HG03432 (cell line): ENCODE data around the gene CGB8.
"Not testable (repeated sequence)": the region's sequence is repeated elsewhere in the genome, so short reads cannot be mapped to it uniquely, and the experiment has no call there.

ENCODE experiments used
- ATAC-seq: cut with Tn5 transposase; IDR thresholded peaks from one replicate; pipeline ENCODE4 v1.9.1; 2021; ENCODE audit warnings: mild to moderate bottlenecking, moderate library complexity; ENCODE audit not compliant: unreplicated experiment

Gene CGB8

DNA sequence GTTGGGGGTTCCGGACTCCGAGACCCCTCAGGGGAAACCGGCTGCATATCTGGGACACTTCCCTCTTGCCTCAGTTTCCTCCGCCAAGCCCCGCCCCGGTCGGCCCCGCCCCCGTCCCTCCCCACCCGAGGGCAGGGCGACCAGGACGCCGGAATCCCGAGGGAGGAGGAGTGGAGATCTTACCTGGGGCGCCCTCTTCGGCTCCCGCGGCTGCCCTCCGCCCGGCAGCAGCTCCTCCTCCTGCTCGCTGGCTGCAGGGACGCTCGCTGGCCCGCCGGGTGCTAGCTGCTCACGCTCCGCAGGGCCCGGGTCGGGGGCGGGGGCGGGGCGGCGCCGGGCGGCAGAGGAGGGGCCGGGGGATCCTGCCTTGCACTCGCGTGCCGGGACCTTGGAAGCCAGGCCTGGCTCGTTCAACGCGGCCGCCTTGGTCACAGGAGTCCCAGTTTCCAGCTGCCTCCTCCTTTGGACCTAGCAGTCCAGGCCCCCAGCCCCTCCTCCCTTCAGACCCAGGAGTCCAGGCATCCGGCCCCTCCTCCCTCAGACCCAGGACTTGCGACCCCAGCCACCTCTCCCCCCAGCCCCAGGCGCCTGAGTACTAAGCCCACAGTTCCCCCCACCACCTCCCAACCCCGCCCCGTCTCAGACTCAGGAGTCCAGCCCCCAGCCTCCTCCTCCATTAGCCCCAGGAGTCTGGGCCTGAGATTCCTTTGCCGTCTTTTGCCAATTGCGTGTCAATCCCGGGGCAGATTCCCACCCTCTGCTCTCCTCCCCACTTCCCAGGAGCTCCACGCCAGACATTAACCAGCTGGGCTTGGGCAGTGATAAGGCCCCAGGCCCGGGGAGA, 16.1 kb upstream of the CGB8 start, which contains the start of gene NTF4:
Gene NTF4, minus strand, starts transcription at position 51 of the 844 bp plus-strand sequence. CDS start 2,821 bp downstream, outside the sequence.
- no peak for ATAC-seq

DNA sequence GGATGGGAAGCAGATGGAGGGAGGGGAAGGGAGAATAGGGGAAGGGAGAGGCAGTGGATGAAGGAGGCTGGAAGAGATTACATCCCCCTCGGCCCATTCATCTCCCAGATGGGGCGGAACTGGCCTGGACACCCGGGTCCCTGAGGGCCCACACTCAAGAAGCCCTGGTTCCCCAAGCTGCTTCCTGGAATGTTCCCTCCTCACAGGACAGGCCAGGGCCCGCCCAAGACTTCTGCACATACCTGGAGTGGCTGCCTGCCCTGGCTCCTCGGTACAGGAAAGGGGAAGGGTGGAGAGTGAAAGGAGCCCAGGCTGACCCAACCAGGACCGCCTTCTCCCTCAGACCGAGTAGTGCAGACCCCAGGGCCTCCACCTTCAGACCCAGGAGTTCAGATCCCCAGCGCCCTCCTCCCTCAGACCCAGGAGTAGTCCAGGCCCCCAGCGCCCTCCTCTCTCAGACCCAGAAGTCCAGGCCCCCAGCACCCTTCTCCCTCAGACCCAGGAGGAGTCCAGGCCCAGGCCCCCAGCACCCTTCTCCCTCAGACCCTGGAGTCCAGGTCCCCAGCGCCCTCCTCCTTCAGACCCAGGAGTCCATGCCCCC, 15.2 kb upstream of the CGB8 start:
- ATAC-seq, result no peak

DNA sequence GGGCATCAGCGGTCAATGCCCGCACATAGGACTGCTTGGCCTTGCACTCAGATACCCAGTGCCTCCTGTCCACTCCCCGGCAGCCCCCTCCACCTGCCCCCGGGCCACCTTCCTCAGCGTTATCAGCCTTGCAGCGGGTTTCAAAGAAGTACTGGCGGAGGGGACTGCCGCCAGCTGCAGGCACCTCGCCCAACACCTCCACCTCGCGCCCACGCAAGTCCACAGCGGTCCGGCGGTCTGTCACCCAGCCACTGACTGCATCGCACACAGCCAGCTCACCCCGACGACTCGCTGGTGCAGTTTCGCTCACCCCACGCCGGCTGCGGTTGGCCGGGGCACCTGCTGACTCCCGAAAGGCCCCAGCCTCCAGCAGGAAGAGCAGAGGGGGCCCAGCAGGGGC, 12.5 kb upstream of the CGB8 start:
- ATAC-seq, result no peak

GRCh38 chr19:49061000-49061399, 12.1 kb upstream of the CGB8 start:
- ATAC-seq, result no peak

GRCh38 chr19:49059053-49059452, 10.1 kb upstream of the CGB8 start:
- ATAC-seq, result no peak

DNA sequence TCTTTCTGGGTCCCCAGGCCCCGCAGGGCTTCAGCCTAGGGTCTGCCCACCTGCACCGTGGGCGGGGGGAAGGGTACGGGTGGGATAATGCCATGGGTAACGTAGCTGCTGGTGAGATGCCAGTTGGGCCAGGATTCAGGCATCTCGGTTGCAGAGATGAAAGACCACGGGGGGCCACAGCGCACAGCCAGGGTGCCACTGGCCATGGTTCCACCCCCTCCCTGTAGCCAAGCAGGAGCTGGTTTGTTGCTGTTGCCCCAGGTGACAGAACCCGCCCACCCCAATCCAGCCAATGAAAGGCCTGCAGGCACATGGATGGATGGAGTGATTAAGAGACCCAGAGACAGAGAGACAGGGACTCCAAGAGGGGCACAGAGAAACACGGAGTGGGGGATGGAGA, 9.7 kb upstream of the CGB8 start:
- ATAC-seq, result no peak

DNA sequence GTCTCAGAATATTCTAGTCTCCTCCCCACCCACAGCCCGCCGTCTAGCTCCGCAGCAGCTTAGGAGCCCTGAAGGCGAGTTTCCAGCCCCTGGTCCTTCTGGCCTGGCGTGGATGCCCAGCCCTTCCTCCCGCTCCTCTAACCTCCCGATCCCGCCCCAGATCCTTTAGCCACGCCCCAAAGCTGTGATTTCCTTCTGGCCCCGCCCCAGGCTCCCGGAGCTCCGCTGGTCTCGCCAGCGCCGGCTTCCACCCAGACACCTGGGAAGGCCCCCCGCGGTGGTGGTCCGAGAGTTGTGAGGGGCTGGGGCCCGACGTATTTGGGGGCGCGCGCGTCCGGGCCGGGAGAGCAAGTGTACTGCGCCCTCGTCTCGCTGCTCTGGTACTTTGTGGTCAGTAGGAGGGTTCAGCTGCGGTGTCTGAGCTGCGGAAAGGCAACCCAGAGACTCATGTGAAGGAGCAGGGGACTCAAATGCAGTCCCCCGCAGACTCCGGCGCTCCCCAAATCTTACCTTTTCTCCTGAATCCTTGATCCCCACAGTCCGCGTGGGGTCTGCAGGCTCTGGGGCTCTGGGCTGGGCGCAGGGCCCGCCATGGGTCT, 8.8 kb upstream of the CGB8 start, which contains the start of gene CGB7:
Gene CGB7, minus strand, starts transcription at position 114 of the 599 bp plus-strand sequence. CDS start 2,374 bp downstream, outside the sequence.
- ATAC-seq, result no peak

DNA sequence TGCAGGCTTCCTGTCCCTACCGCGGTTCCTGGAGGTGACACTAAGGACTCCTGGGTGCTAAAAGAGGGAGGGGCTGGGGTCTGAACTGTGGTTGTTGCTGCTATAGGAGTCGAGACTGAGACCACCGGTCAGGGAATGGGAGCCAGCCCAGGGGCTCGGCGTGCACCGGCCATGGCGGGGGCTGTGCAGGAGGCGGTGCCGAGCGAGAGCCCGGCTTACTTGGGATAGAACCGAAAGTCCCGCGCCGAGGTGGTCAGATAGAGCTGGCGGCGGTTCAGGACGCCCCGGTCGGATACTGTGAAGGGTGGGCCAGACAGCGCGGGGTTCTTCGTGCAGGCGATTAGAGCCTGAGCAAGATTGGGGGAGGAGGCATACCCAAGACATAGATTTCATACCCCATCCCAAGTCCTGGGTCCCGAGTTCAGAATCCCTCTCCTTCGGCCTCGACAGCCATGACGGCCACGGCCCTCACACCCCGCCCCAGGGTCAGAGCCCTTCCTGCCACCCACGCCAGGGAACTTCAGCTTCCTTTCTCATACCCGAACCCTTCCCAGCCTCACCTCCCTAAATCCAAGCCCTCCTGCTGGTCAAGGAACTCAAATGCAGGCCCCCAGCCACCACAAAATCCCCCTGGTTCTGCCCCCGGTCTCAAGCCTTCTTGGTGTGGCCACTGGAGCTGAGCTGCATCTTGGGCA, 8.1 kb upstream of the CGB8 start:
- ATAC-seq, result not testable (repeated sequence)

GRCh38 chr19:49056101-49056901, 7.4 kb upstream of the CGB8 start:
- no peak for ATAC-seq

DNA sequence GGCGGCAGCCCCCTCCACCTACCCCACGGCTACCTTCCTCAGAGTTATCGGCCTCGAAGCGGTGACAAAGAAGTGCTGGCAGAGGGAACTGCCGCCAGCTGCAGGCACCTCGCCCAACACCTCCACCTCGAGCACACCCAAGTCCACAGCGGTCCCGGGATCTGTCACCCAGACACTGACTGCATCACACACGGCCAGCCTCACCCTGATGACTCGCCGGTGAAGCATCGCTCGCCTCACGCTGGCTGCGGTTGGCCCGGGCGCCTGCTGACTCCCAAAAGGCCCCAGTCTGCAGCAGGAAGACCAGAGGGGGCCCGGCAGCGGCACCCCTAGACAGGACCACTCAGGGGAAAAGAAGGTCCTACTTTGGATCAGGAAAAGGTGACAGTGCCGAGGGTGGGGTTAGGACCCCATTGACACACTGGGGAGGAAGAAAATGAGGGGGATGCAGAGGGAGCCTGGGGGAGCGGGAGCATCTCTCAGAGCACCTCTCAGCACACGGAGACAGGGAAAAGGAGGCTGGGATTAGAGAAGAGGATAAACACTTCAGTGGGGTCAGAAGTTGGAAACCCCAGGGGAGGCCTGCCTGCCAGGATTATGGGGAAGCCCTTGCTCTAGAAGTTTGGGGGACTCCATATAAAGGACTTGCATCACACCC, 1.6 kb upstream of the CGB8 start:
- not testable (repeated sequence) for ATAC-seq

DNA sequence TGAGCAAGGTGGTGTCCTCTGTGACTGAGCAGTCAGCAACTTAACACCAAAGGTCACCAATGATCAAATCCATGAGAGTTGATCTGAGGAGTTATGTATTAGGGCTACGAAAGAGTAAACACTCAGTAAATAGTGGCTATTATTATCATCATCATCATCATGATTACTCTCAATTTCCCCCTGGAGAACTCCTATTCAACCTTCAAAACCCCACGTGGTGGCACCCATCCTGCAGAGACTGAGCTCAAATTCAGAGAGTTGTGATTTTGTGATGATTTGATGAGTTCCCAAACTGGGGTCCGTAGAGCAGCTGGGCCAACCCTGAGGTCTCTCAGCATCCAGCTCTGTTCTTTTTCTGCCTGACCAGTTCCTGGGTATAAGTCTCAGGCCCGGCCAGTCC, 923 bp upstream of the CGB8 start:
- ATAC-seq, result not testable (repeated sequence)

- ATAC-seq, result not testable (repeated sequence)
These were observed 5.4 kb downstream of the CGB8 start, which contains the start of gene CGB5 for GRCh38 chr19:49043548-49043947. Gene CGB5 (plus strand): TSS chr19:49043848. CDS start chr19:49044210, 362 bp downstream.

DNA sequence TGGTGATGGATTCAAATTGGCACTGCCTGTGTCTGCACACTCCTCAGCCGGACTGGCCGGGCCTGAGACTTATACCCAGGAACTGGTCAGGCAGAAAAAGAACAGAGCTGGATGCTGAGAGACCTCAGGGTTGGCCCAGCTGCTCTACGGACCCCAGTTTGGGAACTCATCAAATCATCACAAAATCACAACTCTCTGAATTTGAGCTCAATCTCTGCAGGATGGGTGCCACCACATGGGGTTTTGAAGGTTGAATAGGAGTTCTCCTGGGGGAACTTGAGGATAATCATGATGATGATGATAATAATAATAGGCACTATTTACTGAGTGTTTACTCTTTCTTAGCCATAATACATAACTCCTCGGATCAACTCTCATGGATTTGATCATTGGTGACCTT, 6.2 kb downstream of the CGB8 start:
- ATAC-seq, result not testable (repeated sequence)

GRCh38 chr19:49042177-49042576, 6.7 kb downstream of the CGB8 start:
- ATAC-seq, result no peak

GRCh38 chr19:49039736-49040135, 9.2 kb downstream of the CGB8 start:
- not testable (repeated sequence) for ATAC-seq

DNA sequence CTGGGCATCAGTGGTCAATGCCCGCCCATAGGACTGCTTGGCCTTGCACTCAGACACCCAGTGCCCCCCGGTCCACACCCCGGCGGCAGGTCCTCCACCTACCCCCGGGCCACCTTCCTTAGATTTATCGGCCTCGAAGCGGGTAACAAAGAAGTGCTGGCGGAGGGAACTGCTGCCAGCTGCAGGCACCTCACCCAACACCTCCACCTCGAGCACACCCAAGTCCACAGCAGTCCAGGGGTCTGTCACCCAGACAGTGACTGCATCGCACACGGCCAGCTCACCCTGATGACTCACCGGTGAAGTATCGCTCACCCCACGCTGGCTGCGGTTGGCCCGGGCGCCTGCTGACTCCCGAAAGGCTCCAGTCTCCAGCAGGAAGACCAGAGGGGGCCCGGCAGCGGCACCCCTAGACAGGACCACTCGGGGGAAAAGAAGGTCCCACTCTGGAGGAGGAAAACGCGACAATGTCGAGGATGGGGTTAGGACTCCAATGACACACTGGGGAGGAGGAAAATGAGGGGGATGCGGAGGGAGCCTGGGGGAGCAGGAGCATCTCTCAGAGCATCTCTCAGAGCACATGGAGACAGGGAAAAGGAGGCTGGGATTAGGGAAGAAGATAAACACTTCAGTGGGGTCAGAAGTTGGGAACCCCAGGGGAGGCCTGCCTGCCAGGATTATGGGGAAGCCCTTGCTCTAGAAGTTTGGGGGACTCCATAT, 10.2 kb downstream of the CGB8 start:
- not testable (repeated sequence) for ATAC-seq

- ATAC-seq, result not testable (repeated sequence)
These were observed 10.8 kb downstream of the CGB8 start for GRCh38 chr19:49038111-49038510.

GRCh38 chr19:49036815-49037214, 12.1 kb downstream of the CGB8 start, which contains the start of gene CGB1:
Gene CGB1 (minus strand): TSS chr19:49036895. CDS start chr19:49036711, 184 bp downstream.
- not testable (repeated sequence) for ATAC-seq
